GM23338 (cell line): ENCODE data around the gene VRK3. TPM values are rescaled to one million over a fixed set of nuclear protein-coding genes. Genes with fewer than 3 reads are reported as not detected.

Experiments
- ATAC-seq: fragments of 200-7000 bp; cut with Tn5 transposase; 3 replicates; pipeline ENCODE4 v1.9.1; 2020
- DNase-seq: peaks from one replicate; pipeline ENCODE4 v3.0.0-alpha.2; 2015; ENCODE audit warnings: low spot score
- H2AFZ ChIP-seq: fragments of 200-600 bp; sonication (generic); 2 replicates; pipeline ENCODE4 v1.8.0; 2016; ENCODE audit warnings: antibody characterized with exemption, mild to moderate bottlenecking, moderate library complexity
- H3F3A ChIP-seq: fragments of 200-600 bp; sonication (generic); replicated peaks from 2 replicates; pipeline ENCODE4 v1.8.0; 2017; ENCODE audit warnings: antibody characterized with exemption, mixed run types, low read depth
- H3K27ac ChIP-seq: fragments of 200-600 bp; sonication (generic); 2 replicates; pipeline ENCODE4 v1.6.1; 2016; ENCODE audit warnings: low read depth
- H3K27me3 ChIP-seq: fragments of 200-600 bp; sonication (generic); 2 replicates; pipeline ENCODE4 v1.8.0; 2016; ENCODE audit warnings: mild to moderate bottlenecking, mixed run types, moderate library complexity; ENCODE audit not compliant: insufficient read depth
- H3K36me3 ChIP-seq: fragments of 200-600 bp; sonication (generic); 2 replicates; pipeline ENCODE4 v1.8.0; 2016; ENCODE audit warnings: mild to moderate bottlenecking; ENCODE audit not compliant: insufficient read depth
- H3K4me1 ChIP-seq: fragments of 200-600 bp; sonication (generic); 2 replicates; pipeline ENCODE4 v1.8.0; 2016; ENCODE audit warnings: mild to moderate bottlenecking, moderate library complexity; ENCODE audit not compliant: insufficient read depth
- H3K4me2 ChIP-seq: fragments of 200-600 bp; sonication (generic); 2 replicates; pipeline ENCODE4 v1.7.1; 2017; ENCODE audit warnings: mixed run types
- H3K4me3 ChIP-seq: fragments of 200-600 bp; sonication (generic); 2 replicates; pipeline ENCODE4 v1.6.1; 2016; ENCODE audit warnings: mixed run types
- H3K79me2 ChIP-seq: fragments of 200-600 bp; sonication (generic); replicated peaks from 2 replicates; pipeline ENCODE4 v1.8.0; 2017; ENCODE audit warnings: mild to moderate bottlenecking; ENCODE audit not compliant: insufficient read depth
- H3K9me2 ChIP-seq: fragments of 200-600 bp; sonication (generic); 2 replicates; pipeline ENCODE4 v1.8.0; 2017; ENCODE audit not compliant: insufficient read depth
- H4K20me1 ChIP-seq: fragments of 200-600 bp; sonication (generic); replicated peaks from 2 replicates; pipeline ENCODE4 v1.8.0; 2017; ENCODE audit warnings: mild to moderate bottlenecking; ENCODE audit not compliant: insufficient read depth
- H3K27ac Mint-ChIP-seq: 2 replicates; pipeline ENCODE4 v1.8.0; 2020; ENCODE audit warnings: inconsistent platforms, mild to moderate bottlenecking, moderate library complexity, mixed read lengths
- H3K27me3 Mint-ChIP-seq: 3 replicates; pipeline ENCODE4 v1.8.0; 2022; ENCODE audit warnings: low read depth, mild to moderate bottlenecking, moderate library complexity, mixed read lengths, inconsistent platforms; ENCODE audit not compliant: insufficient read depth, poor library complexity
- H3K36me3 Mint-ChIP-seq: 3 replicates; pipeline ENCODE4 v1.8.0; 2021; ENCODE audit warnings: low read depth, mild to moderate bottlenecking, inconsistent platforms, moderate library complexity, mixed read lengths
- H3K4me1 Mint-ChIP-seq: 3 replicates; pipeline ENCODE4 v1.8.0; 2020; ENCODE audit warnings: mild to moderate bottlenecking, inconsistent platforms, mixed read lengths
- H3K4me3 Mint-ChIP-seq: 3 replicates; pipeline ENCODE4 v1.8.0; 2021; ENCODE audit warnings: moderate library complexity, mild to moderate bottlenecking, inconsistent platforms, mixed read lengths
- H3K9me3 Mint-ChIP-seq: 3 replicates; pipeline ENCODE4 v1.8.0; 2020; ENCODE audit warnings: moderate library complexity, mild to moderate bottlenecking, inconsistent platforms, mixed read lengths
- CREB1 ChIP-seq: fragments of 250-450 bp; sonication (Bioruptor Pico); IDR thresholded peaks from 2 replicates; pipeline ENCODE4 v1.5.0; 2020; ENCODE audit warnings: low read depth, mild to moderate bottlenecking, moderate library complexity
- EZH2 ChIP-seq: fragments of 200-600 bp; sonication (generic); IDR thresholded peaks from one replicate; pipeline ENCODE4 v1.8.0; 2017; ENCODE audit warnings: antibody characterized with exemption, mild to moderate bottlenecking, low read depth; ENCODE audit not compliant: unreplicated experiment
- EZH2phosphoT487 ChIP-seq: fragments of 200-600 bp; sonication (generic); IDR thresholded peaks from one replicate; pipeline ENCODE4 v1.8.1; 2018; ENCODE audit warnings: antibody characterized with exemption; ENCODE audit not compliant: unreplicated experiment
- JUNB ChIP-seq: IDR thresholded peaks from one replicate; pipeline ENCODE4 v1.6.1; 2016; ENCODE audit warnings: antibody characterized with exemption; ENCODE audit not compliant: unreplicated experiment
- NANOG ChIP-seq: IDR thresholded peaks from 2 replicates; pipeline ENCODE4 v1.6.1; 2016; ENCODE audit warnings: antibody characterized with exemption, borderline replicate concordance
- POLR2AphosphoS5 ChIP-seq: IDR thresholded peaks from 2 replicates; pipeline ENCODE4 v1.6.1; 2016; ENCODE audit warnings: antibody characterized with exemption, low read depth
- STAT1 ChIP-seq: IDR thresholded peaks from one replicate; pipeline ENCODE4 v1.6.1; 2016; ENCODE audit warnings: antibody characterized with exemption; ENCODE audit not compliant: unreplicated experiment
- ZNF114 ChIP-seq: fragments of 250-450 bp; sonication (Bioruptor Pico); IDR thresholded peaks from 2 replicates; pipeline ENCODE4 v1.5.0; 2020; ENCODE audit warnings: mild to moderate bottlenecking, moderate library complexity
- polyA plus RNA-seq: library from polyadenylated mRNA; unstranded; fragments of >200 nt; fragmentation: Nextera tagmentation; extraction: Ambion mirVana; gene quantifications from 2 replicates; pipeline ENCODE4 v1.2.1, GENCODE V29; 2016
- total RNA-seq: library from RNA; depleted of rRNA; stranded (reverse); fragments of >200 nt; shearing (Covaris generic); gene quantifications from 2 replicates; pipeline ENCODE4 v1.2.3, GENCODE V29; 2014
- TF ChIP-seq, protein P1 (sequence below): IDR thresholded peaks from 2 replicates; pipeline ENCODE4 v1.6.1; 2016; ENCODE audit warnings: antibody characterized with exemption
- TF ChIP-seq, protein P2 (sequence below), 2 experiments: fragments of 200-600 bp in 1 of 2; sonication (generic) in 1 of 2; conservative IDR thresholded peaks; 2 replicates each; pipeline versions ENCODE4 v1.5.1 to v1.6.1; 2016 to 2017; ENCODE audit warnings: antibody characterized with exemption in 2 of 2, low read depth in 2 of 2, mild to moderate bottlenecking in 2 of 2, moderate library complexity in 1 of 2
- TF ChIP-seq, protein P3 (sequence below): IDR thresholded peaks from one replicate; pipeline ENCODE4 v1.6.1; 2018; ENCODE audit warnings: antibody characterized with exemption; ENCODE audit not compliant: unreplicated experiment

VRK3 gene
- total and polyA plus RNA-seq, 2 experiments from 2014 or later: 17.4 to 29.1 TPM

DNA sequence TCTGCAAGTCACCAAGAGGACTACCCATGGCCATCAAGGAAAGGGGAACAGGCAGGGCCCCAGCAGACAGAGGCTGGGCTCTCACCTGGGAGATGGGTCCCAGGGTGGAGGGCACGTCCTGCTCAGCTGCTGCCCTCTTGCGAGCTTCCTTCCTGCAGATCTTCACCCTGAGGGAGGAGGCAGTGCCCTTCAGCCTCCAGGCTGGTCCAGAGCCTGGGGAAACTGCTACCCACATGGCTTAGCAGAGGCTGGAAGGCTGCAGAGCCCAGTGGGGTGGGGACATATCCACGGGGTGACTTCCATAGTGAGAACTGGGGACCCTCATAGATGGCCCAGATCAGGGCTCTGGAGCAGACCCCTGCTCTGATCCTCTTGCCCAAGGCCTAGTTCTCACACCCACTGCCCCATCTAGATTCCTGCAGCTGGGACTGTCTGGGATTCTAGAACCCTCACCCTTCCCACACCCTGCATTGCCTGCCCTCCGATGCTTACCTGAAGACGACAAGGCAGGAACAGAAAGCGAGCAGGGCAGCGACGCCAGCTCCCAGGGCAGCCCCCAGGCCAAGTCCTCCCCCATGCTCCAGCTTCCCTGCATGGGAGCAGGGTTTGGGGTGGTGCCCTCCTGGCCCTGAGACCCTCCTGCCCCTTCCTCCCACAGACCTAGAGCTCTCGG is 73.2 kb downstream of the VRK3 start:
- H3K4me1 ChIP-seq: peaks cover 26% of the 10 kb centered on the region; the same call in 1 of the 2 replicates
- Mint-ChIP-seq H3K4me3 (no peak overlapping the region), H3K36me3 (no peaks in the 10 kb centered on the region; the same call in 2 of the 3 replicates), H3K27ac (no peak overlapping the region), H3K9me3 (peaks cover 12% of the 10 kb centered on the region), H3K27me3 (peaks cover 12% of the 10 kb centered on the region), H3K4me1 (peaks cover 23% of the 10 kb centered on the region)
- no peaks in the 10 kb centered on the region for H3F3A ChIP-seq
- H3K79me2 ChIP-seq: no peaks in the 10 kb centered on the region
- H4K20me1 ChIP-seq: no peaks in the 10 kb centered on the region
- no peak overlapping the region for H3K4me2 ChIP-seq
- no peak overlapping the region for H3K27ac ChIP-seq
- H3K27me3 ChIP-seq: no peaks in the 10 kb centered on the region
- DNase-seq: no peak
- no peaks in the 10 kb centered on the region for H3K36me3 ChIP-seq
- no peaks in the 10 kb centered on the region for H3K9me2 ChIP-seq
- ATAC-seq: no peak
- TF ChIP-seq EZH2phosphoT487 (no peak), NANOG (no peak), JUNB (no peak), EZH2 (no peak), POLR2AphosphoS5 (no peak), STAT1 (no peak), CREB1 (CRISPR knock-in tag) (no peak), ZNF114 (CRISPR knock-in tag) (no peak)
- TF ChIP-seq, protein P1, sequence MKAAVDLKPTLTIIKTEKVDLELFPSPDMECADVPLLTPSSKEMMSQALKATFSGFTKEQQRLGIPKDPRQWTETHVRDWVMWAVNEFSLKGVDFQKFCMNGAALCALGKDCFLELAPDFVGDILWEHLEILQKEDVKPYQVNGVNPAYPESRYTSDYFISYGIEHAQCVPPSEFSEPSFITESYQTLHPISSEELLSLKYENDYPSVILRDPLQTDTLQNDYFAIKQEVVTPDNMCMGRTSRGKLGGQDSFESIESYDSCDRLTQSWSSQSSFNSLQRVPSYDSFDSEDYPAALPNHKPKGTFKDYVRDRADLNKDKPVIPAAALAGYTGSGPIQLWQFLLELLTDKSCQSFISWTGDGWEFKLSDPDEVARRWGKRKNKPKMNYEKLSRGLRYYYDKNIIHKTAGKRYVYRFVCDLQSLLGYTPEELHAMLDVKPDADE: no peak
- TF ChIP-seq, protein P2, sequence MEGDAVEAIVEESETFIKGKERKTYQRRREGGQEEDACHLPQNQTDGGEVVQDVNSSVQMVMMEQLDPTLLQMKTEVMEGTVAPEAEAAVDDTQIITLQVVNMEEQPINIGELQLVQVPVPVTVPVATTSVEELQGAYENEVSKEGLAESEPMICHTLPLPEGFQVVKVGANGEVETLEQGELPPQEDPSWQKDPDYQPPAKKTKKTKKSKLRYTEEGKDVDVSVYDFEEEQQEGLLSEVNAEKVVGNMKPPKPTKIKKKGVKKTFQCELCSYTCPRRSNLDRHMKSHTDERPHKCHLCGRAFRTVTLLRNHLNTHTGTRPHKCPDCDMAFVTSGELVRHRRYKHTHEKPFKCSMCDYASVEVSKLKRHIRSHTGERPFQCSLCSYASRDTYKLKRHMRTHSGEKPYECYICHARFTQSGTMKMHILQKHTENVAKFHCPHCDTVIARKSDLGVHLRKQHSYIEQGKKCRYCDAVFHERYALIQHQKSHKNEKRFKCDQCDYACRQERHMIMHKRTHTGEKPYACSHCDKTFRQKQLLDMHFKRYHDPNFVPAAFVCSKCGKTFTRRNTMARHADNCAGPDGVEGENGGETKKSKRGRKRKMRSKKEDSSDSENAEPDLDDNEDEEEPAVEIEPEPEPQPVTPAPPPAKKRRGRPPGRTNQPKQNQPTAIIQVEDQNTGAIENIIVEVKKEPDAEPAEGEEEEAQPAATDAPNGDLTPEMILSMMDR (conservative IDR thresholded peaks at IDR 0.05; ENCODE audit: low read depth in 2 of 2): no peak
- TF ChIP-seq, protein P3, sequence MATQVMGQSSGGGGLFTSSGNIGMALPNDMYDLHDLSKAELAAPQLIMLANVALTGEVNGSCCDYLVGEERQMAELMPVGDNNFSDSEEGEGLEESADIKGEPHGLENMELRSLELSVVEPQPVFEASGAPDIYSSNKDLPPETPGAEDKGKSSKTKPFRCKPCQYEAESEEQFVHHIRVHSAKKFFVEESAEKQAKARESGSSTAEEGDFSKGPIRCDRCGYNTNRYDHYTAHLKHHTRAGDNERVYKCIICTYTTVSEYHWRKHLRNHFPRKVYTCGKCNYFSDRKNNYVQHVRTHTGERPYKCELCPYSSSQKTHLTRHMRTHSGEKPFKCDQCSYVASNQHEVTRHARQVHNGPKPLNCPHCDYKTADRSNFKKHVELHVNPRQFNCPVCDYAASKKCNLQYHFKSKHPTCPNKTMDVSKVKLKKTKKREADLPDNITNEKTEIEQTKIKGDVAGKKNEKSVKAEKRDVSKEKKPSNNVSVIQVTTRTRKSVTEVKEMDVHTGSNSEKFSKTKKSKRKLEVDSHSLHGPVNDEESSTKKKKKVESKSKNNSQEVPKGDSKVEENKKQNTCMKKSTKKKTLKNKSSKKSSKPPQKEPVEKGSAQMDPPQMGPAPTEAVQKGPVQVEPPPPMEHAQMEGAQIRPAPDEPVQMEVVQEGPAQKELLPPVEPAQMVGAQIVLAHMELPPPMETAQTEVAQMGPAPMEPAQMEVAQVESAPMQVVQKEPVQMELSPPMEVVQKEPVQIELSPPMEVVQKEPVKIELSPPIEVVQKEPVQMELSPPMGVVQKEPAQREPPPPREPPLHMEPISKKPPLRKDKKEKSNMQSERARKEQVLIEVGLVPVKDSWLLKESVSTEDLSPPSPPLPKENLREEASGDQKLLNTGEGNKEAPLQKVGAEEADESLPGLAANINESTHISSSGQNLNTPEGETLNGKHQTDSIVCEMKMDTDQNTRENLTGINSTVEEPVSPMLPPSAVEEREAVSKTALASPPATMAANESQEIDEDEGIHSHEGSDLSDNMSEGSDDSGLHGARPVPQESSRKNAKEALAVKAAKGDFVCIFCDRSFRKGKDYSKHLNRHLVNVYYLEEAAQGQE: no peak
- H3K4me3 ChIP-seq: no peak overlapping the region
- H2AFZ ChIP-seq: no peak overlapping the region
